GM13976 (cell line): ENCODE results near the gene CCNDBP1.

ENCODE experiments used
- DNase-seq: peaks from one replicate; pipeline ENCODE4 v3.0.0; 2012; ENCODE audit warnings: low spot score
- CTCF ChIP-seq: IDR thresholded peaks from 2 replicates; pipeline ENCODE4 v1.5.1; 2012; ENCODE audit warnings: borderline replicate concordance, mild to moderate bottlenecking; ENCODE audit not compliant: insufficient read depth; ENCODE audit errors: extremely low read depth, missing control alignments, control extremely low read depth
- in situ Hi-C: fragments of 300-500 bp; cut with MboI; formaldehyde crosslinking; loops from one replicate; pipeline ENCODE4 v1.12.0; 2022; ENCODE audit warnings: low sequenced_read_pairs, mixed read lengths, inconsistent platforms; ENCODE audit not compliant: unreplicated experiment

Gene CCNDBP1

GRCh38 chr15:43212299-43212698 is 27.1 kb downstream of the CCNDBP1 start:
- TF ChIP-seq CTCF: no peak
- DNase-seq: no peak
- in situ Hi-C loops: no loop called here

- TF ChIP-seq CTCF: no peak
- no peak for DNase-seq
- in situ Hi-C loops: no loop called here
Observed at GRCh38 chr15:43212951-43213350, 27.7 kb downstream of the CCNDBP1 start.

- TF ChIP-seq CTCF: no peak
- in situ Hi-C loops: no loop called here
- no peak for DNase-seq
Observed at GRCh38 chr15:43213466-43213865, 28.3 kb downstream of the CCNDBP1 start.

- no peak for TF ChIP-seq CTCF
- in situ Hi-C loops: no loop called here
- DNase-seq: no peak
Observed at GRCh38 chr15:43214169-43214568, 29.0 kb downstream of the CCNDBP1 start.

GRCh38 chr15:43214592-43215295 is 29.5 kb downstream of the CCNDBP1 start:
- no peak for TF ChIP-seq CTCF
- no peak for DNase-seq
- in situ Hi-C loops: no loop called here

- no peak for DNase-seq
- in situ Hi-C loops: no loop called here
- TF ChIP-seq CTCF: no peak
Observed at GRCh38 chr15:43215961-43216360, 30.8 kb downstream of the CCNDBP1 start.
